Fibroblast of lung (primary cell): ENCODE data around the gene SENP8. TPM values are rescaled to one million over a fixed set of nuclear protein-coding genes. Genes with fewer than 3 reads are reported as not detected.

Experiments
- DNase-seq, 2 donors: peaks; one replicate each; pipeline versions ENCODE4 v3.0.0 to v3.0.0-alpha.2; 2010; ENCODE audit warnings: low read depth in 2 of 2
- H2AFZ ChIP-seq: 2 replicates; pipeline ENCODE4 v1.5.1; 2012; ENCODE audit warnings: low read length, control low read depth, inconsistent platforms
- H3K27ac ChIP-seq: 2 replicates; pipeline ENCODE4 v1.5.1; 2011; ENCODE audit warnings: low read length, control low read depth; ENCODE audit not compliant: insufficient read depth
- H3K27me3 ChIP-seq: 2 replicates; pipeline ENCODE4 v1.5.1; 2011; ENCODE audit warnings: mild to moderate bottlenecking, low read length; ENCODE audit not compliant: control insufficient read depth, insufficient read depth
- H3K36me3 ChIP-seq: 2 replicates; pipeline ENCODE4 v1.5.1; 2011; ENCODE audit warnings: low read length; ENCODE audit not compliant: control insufficient read depth, insufficient read depth
- H3K4me1 ChIP-seq: 2 replicates; pipeline ENCODE4 v1.5.1; 2011; ENCODE audit warnings: low read length; ENCODE audit not compliant: control insufficient read depth, insufficient read depth; ENCODE audit errors: extremely low read depth
- H3K4me2 ChIP-seq: 2 replicates; pipeline ENCODE4 v1.5.1; 2011; ENCODE audit warnings: low read length, control low read depth; ENCODE audit not compliant: insufficient read depth; ENCODE audit errors: extremely low read depth
- H3K4me3 ChIP-seq, 4 experiments: fragments of 200-600 bp in 1 of 4; sonication (generic) in 1 of 4; replicated peaks in 1 of 4; 2 replicates each; pipeline ENCODE4 v1.5.1; 2011 to 2016; ENCODE audit warnings: low read length in 4 of 4, low read depth in 3 of 4, mild to moderate bottlenecking in 3 of 4, control low read depth in 2 of 4, inconsistent platforms in 1 of 4, mixed read lengths in 1 of 4; ENCODE audit not compliant: insufficient read depth in 1 of 4; ENCODE audit errors: control extremely low read depth in 1 of 4
- H3K79me2 ChIP-seq: 2 replicates; pipeline ENCODE4 v1.5.1; 2012; ENCODE audit warnings: mild to moderate bottlenecking, low read length, inconsistent platforms; ENCODE audit not compliant: control insufficient read depth, insufficient read depth
- H3K9ac ChIP-seq: 2 replicates; pipeline ENCODE4 v1.5.1; 2011; ENCODE audit warnings: mild to moderate bottlenecking, low read length, control low read depth; ENCODE audit not compliant: insufficient read depth
- H3K9me3 ChIP-seq: 2 replicates; pipeline ENCODE4 v1.5.1; 2012; ENCODE audit warnings: low read depth, low read length; ENCODE audit not compliant: control insufficient read depth, insufficient read depth
- H4K20me1 ChIP-seq: 2 replicates; pipeline ENCODE4 v1.5.1; 2011; ENCODE audit warnings: low read length; ENCODE audit not compliant: control insufficient read depth, insufficient read depth; ENCODE audit errors: extremely low read depth
- EZH2 ChIP-seq: IDR thresholded peaks from 2 replicates; pipeline ENCODE4 v1.5.1; 2012; ENCODE audit warnings: low read length, control low read depth, mild to moderate bottlenecking; ENCODE audit errors: missing control alignments
- polyA plus RNA-seq, 2 donors: library from polyadenylated mRNA; depleted of rRNA in 1 of 2; stranded (reverse) in 1 of 2; unstranded in 1 of 2; fragments of >200 nt; gene quantifications; 2 replicates each; pipeline ENCODE4 v1.2.1, GENCODE V29; 2011 to 2012; ENCODE audit warnings: missing spikeins in 1 of 2
- total RNA-seq: library from RNA; depleted of rRNA; stranded (reverse); fragments of >200 nt; gene quantifications from 2 replicates; pipeline ENCODE4 v1.2.1, GENCODE V29; 2014
- TF ChIP-seq, protein P1 (sequence below), 2 donors: IDR thresholded peaks in 1 of 2; conservative IDR thresholded peaks in 1 of 2; 1 replicate in 1 of 2; 2 replicates in 1 of 2; pipeline ENCODE4 v1.5.1; 2011 to 2012; ENCODE audit warnings: low read length in 2 of 2, control low read depth in 1 of 2, inconsistent platforms in 1 of 2, low read depth in 1 of 2, mild to moderate bottlenecking in 1 of 2

The SENP8 gene
- total and polyA plus RNA-seq, 2 donors (not counting 1 experiment from before 2014, with no cell fraction given): 3.0 to 3.5 TPM

- Histone ChIP-seq H3K27ac (no peak overlapping the region), H3K36me3 (no peaks in the 10 kb centered on the region), H3K9ac (no peak overlapping the region), H3K9me3 (no peaks in the 10 kb centered on the region), H3K4me1 (no peaks in the 10 kb centered on the region), H4K20me1 (no peaks in the 10 kb centered on the region), H3K4me3 (no peak overlapping the region), H2AFZ (no peak overlapping the region), H3K79me2 (no peaks in the 10 kb centered on the region), H3K4me2 (no peak overlapping the region), H3K27me3 (no peaks in the 10 kb centered on the region)
- TF ChIP-seq, protein P1, sequence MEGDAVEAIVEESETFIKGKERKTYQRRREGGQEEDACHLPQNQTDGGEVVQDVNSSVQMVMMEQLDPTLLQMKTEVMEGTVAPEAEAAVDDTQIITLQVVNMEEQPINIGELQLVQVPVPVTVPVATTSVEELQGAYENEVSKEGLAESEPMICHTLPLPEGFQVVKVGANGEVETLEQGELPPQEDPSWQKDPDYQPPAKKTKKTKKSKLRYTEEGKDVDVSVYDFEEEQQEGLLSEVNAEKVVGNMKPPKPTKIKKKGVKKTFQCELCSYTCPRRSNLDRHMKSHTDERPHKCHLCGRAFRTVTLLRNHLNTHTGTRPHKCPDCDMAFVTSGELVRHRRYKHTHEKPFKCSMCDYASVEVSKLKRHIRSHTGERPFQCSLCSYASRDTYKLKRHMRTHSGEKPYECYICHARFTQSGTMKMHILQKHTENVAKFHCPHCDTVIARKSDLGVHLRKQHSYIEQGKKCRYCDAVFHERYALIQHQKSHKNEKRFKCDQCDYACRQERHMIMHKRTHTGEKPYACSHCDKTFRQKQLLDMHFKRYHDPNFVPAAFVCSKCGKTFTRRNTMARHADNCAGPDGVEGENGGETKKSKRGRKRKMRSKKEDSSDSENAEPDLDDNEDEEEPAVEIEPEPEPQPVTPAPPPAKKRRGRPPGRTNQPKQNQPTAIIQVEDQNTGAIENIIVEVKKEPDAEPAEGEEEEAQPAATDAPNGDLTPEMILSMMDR (conservative IDR thresholded peaks at IDR 0.05 in 1 of 2, IDR thresholded peaks at IDR 0.05 in 1 of 2; ENCODE audit: low read depth in 1 of 2, low read length in 2 of 2): no peak
- DNase-seq: no peak
Measured at GRCh38 chr15:72092691-72093090, 25.5 kb upstream of the SENP8 start.

DNA sequence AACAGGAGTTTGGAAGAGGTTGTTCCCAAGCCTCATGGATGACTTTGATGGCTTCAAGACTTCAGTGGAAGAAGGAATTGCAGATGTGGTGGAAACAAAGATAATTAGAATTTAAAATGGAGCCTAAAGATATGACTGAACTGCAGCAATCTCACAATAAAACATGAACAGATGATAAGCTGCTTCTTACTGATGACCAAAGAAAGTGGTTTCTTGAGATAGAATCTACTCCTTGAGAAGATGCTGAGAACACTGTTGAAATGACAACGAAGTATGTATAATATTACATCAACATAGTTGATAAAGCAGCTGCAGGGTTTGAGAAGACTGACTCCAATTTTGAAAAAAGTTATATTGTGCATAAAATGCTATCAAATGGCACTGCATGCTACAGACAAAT is 21.4 kb upstream of the SENP8 start:
- H3K27me3 ChIP-seq: no peaks in the 10 kb centered on the region
- H3K4me3 ChIP-seq: no peak overlapping the region
- no peaks in the 10 kb centered on the region for H3K9me3 ChIP-seq
- no peaks in the 10 kb centered on the region for H3K4me1 ChIP-seq
- no peak overlapping the region for H2AFZ ChIP-seq
- TF ChIP-seq EZH2: no peak
- TF ChIP-seq, protein P1 (conservative IDR thresholded peaks at IDR 0.05 in 1 of 2, IDR thresholded peaks at IDR 0.05 in 1 of 2; ENCODE audit: low read depth in 1 of 2, low read length in 2 of 2): no peak
- DNase-seq: no peak
- H4K20me1 ChIP-seq: no peaks in the 10 kb centered on the region
- peaks cover 2% of the 10 kb centered on the region for H3K79me2 ChIP-seq
- no peak overlapping the region for H3K27ac ChIP-seq
- H3K4me2 ChIP-seq: no peak overlapping the region
- H3K36me3 ChIP-seq: no peaks in the 10 kb centered on the region
- no peak overlapping the region for H3K9ac ChIP-seq

DNA sequence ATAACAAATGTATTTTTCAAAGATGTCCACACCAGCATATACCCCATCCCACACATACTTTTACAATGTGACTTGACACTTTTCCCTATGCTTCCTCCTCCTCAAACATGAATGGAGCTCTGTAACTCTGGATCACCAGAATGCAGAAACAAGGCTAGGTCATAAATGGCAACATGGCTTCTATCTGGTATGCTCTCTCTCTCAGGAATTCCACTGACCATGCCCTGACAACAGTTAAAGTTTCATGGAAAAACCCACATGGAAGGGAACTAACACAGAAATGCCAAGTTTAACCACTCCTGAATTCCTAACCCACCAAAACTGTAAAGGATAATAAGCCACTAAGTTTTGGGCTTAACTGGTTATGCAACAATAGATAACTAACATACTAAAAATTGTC is 20.2 kb upstream of the SENP8 start:
- H3K4me3 ChIP-seq: no peak overlapping the region
- no peaks in the 10 kb centered on the region for H3K4me1 ChIP-seq
- H3K27me3 ChIP-seq: no peaks in the 10 kb centered on the region
- no peaks in the 10 kb centered on the region for H4K20me1 ChIP-seq
- no peak for TF ChIP-seq EZH2
- TF ChIP-seq, protein P1 (conservative IDR thresholded peaks at IDR 0.05 in 1 of 2, IDR thresholded peaks at IDR 0.05 in 1 of 2; ENCODE audit: low read depth in 1 of 2, low read length in 2 of 2): no peak
- no peaks in the 10 kb centered on the region for H3K36me3 ChIP-seq
- H2AFZ ChIP-seq: no peak overlapping the region
- no peaks in the 10 kb centered on the region for H3K9me3 ChIP-seq
- H3K4me2 ChIP-seq: no peak overlapping the region
- H3K79me2 ChIP-seq: peaks cover 2% of the 10 kb centered on the region
- H3K27ac ChIP-seq: no peak overlapping the region
- H3K9ac ChIP-seq: no peak overlapping the region
- peak in 1 of 2 donors; percentile 54 for DNase-seq
